HepG2 (cell line): ENCODE measurements around the gene CBLC.

Source experiments
- ADNP ChIP-seq: sonication (generic); formaldehyde crosslinking; IDR thresholded peaks from 2 replicates; pipeline ENCODE4 v1.4.0; 2020; ENCODE audit warnings: missing genetic modification reagents
- FOSL1 ChIP-seq: sonication (generic); formaldehyde crosslinking; IDR thresholded peaks from 2 replicates; pipeline ENCODE4 v1.9.0; 2021; ENCODE audit warnings: missing genetic modification reagents, borderline replicate concordance
- POLR2A ChIP-seq, 2 experiments: IDR thresholded peaks; 2 replicates each; pipeline ENCODE4 v1.6.1; 2011; ENCODE audit warnings: low read depth in 2 of 2, low read length in 2 of 2, mild to moderate bottlenecking in 1 of 2, moderate library complexity in 1 of 2; ENCODE audit not compliant: insufficient read depth in 1 of 2
- ZFP36 ChIP-seq: fragments of 150-350 bp; IDR thresholded peaks from 2 replicates; pipeline ENCODE4 v1.6.1; 2018; ENCODE audit warnings: borderline replicate concordance, low read length, low read depth; ENCODE audit not compliant: partially characterized antibody
- TF ChIP-seq, protein P1 (sequence below): sonication (generic); formaldehyde crosslinking; conservative IDR thresholded peaks from 2 replicates; pipeline ENCODE4 v1.4.0; 2020; ENCODE audit warnings: missing genetic modification reagents
- TF ChIP-seq, protein P2 (sequence below): IDR thresholded peaks from 2 replicates; pipeline ENCODE4 v1.6.1; 2016; ENCODE audit warnings: mild to moderate bottlenecking, missing biosample characterization, missing genetic modification reagents
- TF ChIP-seq, protein P3 (sequence below): IDR thresholded peaks from 2 replicates; pipeline ENCODE4 v1.6.1; 2012; ENCODE audit warnings: low read length, improper control_type of control experiment

DNA sequence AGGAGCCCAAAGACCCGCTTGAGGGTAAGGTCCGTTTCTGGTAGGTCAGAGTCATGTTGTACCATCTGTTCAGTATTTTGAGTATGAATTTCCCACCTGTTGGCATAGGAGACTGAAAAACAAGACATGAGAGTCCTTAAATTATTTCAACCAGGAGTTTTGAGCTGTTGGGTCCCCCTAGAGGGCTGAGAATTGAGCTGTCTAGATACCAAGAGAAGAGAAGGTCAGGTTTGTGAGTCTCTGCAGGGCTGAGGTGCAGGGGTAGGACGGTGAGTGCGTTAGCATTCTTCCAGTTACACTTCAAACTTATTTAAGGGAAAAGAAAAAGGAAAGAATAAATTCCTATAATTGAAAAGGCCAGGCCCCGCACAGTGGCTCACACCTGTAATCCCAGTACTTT is 5.0 kb downstream of the CBLC start:
- TF ChIP-seq, protein P1, sequence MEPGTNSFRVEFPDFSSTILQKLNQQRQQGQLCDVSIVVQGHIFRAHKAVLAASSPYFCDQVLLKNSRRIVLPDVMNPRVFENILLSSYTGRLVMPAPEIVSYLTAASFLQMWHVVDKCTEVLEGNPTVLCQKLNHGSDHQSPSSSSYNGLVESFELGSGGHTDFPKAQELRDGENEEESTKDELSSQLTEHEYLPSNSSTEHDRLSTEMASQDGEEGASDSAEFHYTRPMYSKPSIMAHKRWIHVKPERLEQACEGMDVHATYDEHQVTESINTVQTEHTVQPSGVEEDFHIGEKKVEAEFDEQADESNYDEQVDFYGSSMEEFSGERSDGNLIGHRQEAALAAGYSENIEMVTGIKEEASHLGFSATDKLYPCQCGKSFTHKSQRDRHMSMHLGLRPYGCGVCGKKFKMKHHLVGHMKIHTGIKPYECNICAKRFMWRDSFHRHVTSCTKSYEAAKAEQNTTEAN, result no peak
- TF ChIP-seq ADNP (no peak), FOSL1 (no peak), ZFP36 (no peak), POLR2A (IDR thresholded peaks at IDR 0.05; ENCODE audit: insufficient read depth in 1 of 2, low read depth in 2 of 2, low read length in 2 of 2) (no peak)
- TF ChIP-seq, protein P2, sequence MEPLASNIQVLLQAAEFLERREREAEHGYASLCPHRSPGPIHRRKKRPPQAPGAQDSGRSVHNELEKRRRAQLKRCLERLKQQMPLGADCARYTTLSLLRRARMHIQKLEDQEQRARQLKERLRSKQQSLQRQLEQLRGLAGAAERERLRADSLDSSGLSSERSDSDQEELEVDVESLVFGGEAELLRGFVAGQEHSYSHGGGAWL, result no peak
- TF ChIP-seq, protein P3, sequence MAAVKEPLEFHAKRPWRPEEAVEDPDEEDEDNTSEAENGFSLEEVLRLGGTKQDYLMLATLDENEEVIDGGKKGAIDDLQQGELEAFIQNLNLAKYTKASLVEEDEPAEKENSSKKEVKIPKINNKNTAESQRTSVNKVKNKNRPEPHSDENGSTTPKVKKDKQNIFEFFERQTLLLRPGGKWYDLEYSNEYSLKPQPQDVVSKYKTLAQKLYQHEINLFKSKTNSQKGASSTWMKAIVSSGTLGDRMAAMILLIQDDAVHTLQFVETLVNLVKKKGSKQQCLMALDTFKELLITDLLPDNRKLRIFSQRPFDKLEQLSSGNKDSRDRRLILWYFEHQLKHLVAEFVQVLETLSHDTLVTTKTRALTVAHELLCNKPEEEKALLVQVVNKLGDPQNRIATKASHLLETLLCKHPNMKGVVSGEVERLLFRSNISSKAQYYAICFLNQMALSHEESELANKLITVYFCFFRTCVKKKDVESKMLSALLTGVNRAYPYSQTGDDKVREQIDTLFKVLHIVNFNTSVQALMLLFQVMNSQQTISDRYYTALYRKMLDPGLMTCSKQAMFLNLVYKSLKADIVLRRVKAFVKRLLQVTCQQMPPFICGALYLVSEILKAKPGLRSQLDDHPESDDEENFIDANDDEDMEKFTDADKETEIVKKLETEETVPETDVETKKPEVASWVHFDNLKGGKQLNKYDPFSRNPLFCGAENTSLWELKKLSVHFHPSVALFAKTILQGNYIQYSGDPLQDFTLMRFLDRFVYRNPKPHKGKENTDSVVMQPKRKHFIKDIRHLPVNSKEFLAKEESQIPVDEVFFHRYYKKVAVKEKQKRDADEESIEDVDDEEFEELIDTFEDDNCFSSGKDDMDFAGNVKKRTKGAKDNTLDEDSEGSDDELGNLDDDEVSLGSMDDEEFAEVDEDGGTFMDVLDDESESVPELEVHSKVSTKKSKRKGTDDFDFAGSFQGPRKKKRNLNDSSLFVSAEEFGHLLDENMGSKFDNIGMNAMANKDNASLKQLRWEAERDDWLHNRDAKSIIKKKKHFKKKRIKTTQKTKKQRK, result no peak
